GM19025 (cell line): ENCODE data around the gene FOXJ2.
"Not testable (repeated sequence)": the region's sequence is repeated elsewhere in the genome, so short reads cannot be mapped to it uniquely, and the experiment has no call there.

Source experiments
- ATAC-seq: cut with Tn5 transposase; IDR thresholded peaks from one replicate; pipeline ENCODE4 v1.9.1; 2021; ENCODE audit warnings: mild to moderate bottlenecking, low read depth, moderate library complexity; ENCODE audit not compliant: unreplicated experiment

FOXJ2 gene

DNA sequence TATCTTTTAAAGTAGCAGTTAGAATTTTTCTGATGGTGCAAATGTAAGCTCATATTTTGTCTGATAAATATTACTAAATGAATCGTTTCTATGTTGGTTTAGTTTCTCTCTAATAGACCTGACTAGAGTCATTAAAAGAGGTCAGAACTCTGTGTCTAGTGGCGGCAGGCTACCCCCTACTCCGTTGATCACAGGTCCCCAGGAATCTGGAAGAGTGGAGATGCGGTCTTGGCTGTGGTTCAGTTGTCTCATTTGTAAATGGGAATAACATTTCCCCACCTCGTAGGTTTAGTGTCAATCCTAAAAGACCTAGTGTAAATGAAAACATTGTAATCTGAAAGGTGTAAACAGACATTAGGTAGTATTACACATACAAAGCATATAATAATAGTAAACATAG, 4.7 kb upstream of the FOXJ2 start:
- no peak for ATAC-seq

- no peak for ATAC-seq
Measured at GRCh38 chr12:8028267-8028666, 4.2 kb upstream of the FOXJ2 start.

DNA sequence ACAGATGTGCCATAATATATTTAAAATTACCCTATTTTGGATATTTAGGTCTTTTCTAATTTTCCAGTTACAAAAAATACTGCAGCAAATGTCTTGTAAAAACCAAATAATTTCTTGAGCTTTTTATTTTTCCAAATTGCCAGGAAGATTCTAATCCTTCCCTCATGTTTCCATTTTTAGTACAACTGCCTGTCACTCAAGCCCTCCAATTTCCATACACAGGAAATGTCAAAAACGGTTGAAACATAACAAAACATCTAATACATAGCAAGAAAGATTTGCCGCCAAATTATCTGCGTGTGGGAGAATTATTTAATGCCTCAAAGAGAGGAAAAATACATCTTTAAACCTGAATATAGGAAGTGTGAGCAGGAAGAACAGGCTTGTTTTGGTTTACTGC, 2.3 kb upstream of the FOXJ2 start:
- ATAC-seq, result no peak

- not testable (repeated sequence) for ATAC-seq
Measured at GRCh38 chr12:8031017-8031416, 1.5 kb upstream of the FOXJ2 start.

- ATAC-seq, result no peak
Measured at GRCh38 chr12:8031872-8032241, 659 bp upstream of the FOXJ2 start.

- no peak for ATAC-seq
Measured at GRCh38 chr12:8033153-8034044, 883 bp downstream of the FOXJ2 start.

- ATAC-seq, result no peak
Measured at GRCh38 chr12:8034802-8035201, 2.3 kb downstream of the FOXJ2 start.

- no peak for ATAC-seq
Measured at GRCh38 chr12:8035440-8036010, 3.0 kb downstream of the FOXJ2 start.

DNA sequence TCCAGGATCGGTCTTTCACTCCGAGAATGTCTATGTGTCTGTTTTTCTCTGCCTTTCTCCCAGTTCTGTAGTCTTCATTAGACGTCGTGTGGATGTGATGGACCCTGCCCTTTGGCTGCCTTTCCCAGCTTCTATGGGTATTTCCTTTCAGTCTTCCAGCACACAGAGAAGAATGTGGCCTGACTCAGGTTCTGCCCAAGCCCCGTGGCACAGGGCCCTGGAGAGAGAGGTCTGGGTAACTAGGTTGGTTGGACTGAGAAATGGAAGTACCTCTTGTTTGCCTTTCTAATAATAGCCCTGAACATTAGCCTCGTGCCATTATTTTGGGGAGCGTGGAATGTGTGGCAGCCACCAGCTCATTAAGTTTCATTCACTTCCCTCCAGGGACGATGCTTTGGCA, 3.8 kb downstream of the FOXJ2 start:
- ATAC-seq, result no peak

GRCh38 chr12:8037046-8037663, 4.6 kb downstream of the FOXJ2 start:
- no peak for ATAC-seq

DNA sequence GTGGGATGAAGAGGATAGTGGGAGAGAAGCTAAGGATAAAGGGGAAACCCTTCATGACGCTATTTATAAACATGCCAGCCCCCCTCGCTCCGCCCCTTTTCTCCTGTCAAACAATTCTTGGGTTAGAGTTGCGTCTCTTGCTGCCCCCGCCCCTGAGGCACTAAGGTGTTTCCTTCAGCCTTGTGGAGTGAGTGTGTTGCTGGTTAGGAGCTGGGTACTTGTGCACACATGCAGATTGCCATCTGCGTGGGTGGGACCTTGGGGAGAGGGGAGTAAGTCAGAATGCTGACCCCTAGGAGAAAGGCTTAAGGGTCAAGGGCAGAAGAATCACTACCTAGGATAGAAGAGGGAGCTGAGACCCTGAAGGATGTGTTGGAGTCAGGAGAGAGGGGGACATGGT, 5.4 kb downstream of the FOXJ2 start:
- ATAC-seq, result no peak

GRCh38 chr12:8038659-8039114, 6.2 kb downstream of the FOXJ2 start:
- ATAC-seq, result no peak

GRCh38 chr12:8040791-8041190, 8.3 kb downstream of the FOXJ2 start:
- ATAC-seq, result no peak

DNA sequence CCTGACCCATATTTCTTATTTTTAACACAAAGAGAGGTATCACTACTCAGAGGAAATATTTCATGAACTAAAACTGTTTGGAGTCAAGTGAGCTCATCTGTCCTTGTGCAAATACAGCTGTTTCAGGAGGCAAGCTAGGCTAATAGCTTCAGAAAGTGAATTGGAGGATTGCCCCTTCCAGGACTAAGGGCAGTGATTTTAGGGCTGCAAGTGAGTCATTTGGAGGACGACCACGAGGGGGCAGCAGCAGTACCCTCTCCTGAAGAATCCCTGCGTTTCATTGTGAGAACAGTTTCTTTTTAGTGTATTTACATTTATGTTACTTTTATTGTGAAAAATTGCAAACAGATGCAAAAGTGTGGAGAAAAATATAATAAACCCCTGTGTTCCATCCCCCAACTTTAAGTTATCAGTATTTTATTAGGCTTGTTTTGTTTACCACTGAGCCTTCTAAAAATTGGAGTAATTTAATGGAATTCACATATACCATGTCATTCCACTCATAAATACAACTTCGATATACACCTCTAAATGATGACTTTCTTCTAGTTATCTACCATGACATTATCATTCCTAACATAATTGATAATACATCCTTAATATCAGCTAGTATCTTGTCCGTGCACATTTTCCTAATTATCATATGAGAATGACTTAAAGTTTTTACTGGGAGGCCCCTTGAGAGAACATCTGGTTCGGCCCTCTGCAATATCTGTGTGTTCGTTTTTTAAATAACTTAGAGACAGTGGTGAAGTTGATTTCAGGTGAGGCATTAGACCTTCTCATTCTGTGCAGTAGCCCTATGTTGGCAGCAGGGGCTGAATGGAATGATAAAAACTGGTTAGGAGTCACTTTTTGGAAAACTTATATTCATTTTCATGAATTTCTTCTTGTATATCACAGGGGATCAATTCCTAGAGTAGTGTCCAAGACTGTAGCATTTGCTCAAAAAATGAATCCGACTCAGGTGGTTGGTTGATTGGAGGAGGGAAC, 13.7 kb downstream of the FOXJ2 start:
- no peak for ATAC-seq

DNA sequence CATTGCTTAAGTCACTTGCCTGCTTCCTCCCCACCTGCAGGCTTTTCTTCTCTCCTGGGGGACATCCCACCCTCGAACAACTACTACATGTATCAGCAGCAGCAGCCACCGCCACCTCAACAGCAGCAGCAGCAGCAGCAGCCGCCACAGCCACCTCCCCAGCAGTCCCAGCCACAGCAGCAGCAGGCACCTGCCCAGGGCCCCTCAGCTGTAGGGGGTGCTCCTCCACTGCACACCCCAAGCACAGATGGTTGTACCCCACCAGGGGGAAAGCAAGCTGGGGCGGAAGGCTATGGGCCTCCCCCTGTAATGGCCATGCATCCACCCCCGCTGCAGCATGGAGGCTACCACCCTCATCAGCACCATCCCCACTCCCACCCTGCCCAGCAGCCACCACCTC, 15.3 kb downstream of the FOXJ2 start:
- ATAC-seq, result no peak

DNA sequence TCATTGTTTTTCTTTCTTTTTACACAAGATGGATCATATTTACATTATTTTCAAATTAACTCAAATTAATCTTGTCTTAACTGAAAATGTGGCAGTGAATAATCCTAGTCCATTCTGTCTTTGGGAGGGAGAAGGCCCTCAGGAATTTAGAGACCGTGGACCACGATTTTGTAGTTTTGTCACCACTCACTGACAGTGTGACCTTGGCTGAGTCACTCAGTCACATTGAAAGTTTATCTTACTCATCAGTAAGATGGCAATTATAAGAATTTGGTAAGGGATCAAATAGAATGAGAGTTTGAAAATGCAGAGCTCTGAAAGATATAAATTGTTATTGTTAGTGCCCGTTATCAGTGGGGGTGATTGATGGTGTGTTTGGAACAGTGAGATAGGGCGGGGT, 16.4 kb downstream of the FOXJ2 start:
- ATAC-seq, result no peak

DNA sequence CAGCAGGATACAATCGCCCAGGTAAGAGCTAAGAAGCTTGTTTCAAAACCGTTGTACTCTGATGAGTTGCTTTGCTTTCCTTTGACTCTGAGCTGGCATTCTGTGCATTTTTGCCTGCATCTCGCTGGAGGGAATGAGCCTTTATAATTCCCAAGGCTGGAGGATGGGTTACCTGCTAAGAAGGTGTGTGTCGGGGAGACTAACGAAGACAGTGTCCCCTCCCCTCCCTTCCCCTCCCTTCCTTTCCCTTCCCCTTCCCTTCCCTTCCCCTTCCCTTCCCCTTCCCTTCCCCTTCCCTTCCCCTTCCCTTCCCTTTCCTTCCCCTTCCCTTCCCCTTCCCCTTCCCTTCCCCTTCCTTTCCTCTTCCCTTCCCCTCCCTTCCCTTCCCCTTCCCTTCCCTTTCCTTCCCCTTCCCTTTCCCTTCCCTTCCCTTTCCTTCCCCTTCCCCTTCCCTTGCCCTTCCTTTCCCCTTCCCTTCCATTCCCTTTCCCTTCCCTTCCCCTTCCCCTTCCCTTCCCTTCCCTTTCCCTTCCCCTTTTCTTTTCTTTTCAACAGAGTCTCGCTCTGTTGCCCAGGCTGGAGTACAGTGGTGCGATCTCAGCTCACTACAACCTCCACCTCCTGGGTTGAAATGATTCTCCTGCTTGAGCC, 18.2 kb downstream of the FOXJ2 start:
- no peak for ATAC-seq

DNA sequence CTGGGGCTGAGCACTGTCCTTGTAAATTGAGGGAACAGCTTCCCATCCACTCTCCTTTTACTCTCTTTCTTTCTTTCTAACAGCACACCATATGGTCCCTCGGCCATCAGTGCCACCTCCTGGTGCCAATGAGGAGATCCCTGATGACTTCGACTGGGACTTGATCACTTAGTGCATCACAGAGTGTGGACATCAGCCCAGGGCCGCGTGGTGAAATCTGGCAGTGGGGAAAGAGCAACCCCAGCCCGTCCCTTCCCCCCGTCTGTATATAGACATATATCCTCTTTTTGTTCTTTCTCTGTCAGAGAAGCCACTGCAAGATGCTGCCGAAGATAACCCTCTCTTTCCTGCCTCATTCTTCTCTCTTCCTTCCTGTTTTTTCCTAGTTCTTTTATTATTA, 20.2 kb downstream of the FOXJ2 start:
- ATAC-seq, result no peak

- ATAC-seq, result no peak
Measured at GRCh38 chr12:8054816-8055215, 22.3 kb downstream of the FOXJ2 start.

GRCh38 chr12:8057306-8057705, 24.8 kb downstream of the FOXJ2 start:
- no peak for ATAC-seq
